ENCODE data around the gene SSBP3.

Gene SSBP3

DNA sequence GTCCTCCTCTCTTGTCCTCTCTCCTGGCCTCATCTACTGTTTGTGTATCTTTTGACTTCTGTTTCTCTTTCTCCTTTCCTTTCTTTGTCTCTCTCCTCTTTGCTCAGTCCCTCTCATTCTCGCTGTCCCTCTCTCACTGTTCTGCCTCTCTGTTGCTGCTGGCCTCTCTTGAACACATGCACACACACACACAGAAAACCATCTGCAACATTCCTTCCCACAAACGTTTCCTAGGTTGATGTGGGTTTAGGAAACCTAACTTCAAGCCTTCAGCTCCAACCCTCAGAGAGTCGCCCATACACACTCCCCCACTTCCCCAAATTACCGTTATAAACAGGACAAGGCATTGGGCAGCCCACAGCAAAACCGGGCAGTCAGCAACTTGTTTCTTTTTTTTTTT, 10.9 kb upstream of the SSBP3 start:
- no peak for DNase-seq (ENCODE audit: insufficient read length, low spot score)
- FAIRE-seq: no peak
- TF ChIP-seq, protein P1, sequence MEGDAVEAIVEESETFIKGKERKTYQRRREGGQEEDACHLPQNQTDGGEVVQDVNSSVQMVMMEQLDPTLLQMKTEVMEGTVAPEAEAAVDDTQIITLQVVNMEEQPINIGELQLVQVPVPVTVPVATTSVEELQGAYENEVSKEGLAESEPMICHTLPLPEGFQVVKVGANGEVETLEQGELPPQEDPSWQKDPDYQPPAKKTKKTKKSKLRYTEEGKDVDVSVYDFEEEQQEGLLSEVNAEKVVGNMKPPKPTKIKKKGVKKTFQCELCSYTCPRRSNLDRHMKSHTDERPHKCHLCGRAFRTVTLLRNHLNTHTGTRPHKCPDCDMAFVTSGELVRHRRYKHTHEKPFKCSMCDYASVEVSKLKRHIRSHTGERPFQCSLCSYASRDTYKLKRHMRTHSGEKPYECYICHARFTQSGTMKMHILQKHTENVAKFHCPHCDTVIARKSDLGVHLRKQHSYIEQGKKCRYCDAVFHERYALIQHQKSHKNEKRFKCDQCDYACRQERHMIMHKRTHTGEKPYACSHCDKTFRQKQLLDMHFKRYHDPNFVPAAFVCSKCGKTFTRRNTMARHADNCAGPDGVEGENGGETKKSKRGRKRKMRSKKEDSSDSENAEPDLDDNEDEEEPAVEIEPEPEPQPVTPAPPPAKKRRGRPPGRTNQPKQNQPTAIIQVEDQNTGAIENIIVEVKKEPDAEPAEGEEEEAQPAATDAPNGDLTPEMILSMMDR (IDR thresholded peaks at IDR 0.05; ENCODE audit: insufficient read depth, missing control alignments): no peak

GRCh38 chr1:54416435-54416834, 10.2 kb upstream of the SSBP3 start:
- FAIRE-seq (no peak), DNase-seq (ENCODE audit: insufficient read length, low spot score) (no peak)
- TF ChIP-seq, protein P1 (IDR thresholded peaks at IDR 0.05; ENCODE audit: insufficient read depth, missing control alignments): no peak

- no peak for FAIRE-seq
- TF ChIP-seq, protein P1 (IDR thresholded peaks at IDR 0.05; ENCODE audit: insufficient read depth, missing control alignments): no peak
- no peak for DNase-seq (ENCODE audit: insufficient read length, low spot score)
Measured at GRCh38 chr1:54415991-54416390, 9.8 kb upstream of the SSBP3 start.

GRCh38 chr1:54415533-54415932, 9.3 kb upstream of the SSBP3 start:
- TF ChIP-seq, protein P1 (IDR thresholded peaks at IDR 0.05; ENCODE audit: insufficient read depth, missing control alignments): no peak
- FAIRE-seq (no peak), DNase-seq (ENCODE audit: insufficient read length, low spot score) (no peak)

DNA sequence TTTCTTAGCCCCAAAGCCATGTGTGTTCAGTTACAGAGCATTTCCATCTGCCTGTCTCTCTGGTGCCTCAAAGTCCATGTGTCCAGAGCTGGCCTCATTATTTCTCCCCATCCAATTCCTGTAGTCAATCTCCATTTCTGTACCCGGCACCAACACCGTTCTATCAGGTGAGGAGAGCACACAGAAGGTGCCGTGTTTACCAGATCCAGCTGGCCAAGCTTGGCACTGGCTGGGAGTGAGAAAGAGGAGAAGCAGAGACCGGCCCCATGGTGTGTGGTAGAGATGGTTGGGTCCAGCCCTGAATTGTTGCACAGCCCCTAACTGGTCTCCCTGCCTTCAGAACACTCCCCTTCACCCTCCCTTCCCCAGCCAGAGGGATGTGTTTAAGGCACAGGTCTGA, 7.5 kb upstream of the SSBP3 start:
- no peak for FAIRE-seq
- TF ChIP-seq, protein P1 (IDR thresholded peaks at IDR 0.05; ENCODE audit: insufficient read depth, missing control alignments): no peak
- DNase-seq (ENCODE audit: insufficient read length, low spot score): no peak

DNA sequence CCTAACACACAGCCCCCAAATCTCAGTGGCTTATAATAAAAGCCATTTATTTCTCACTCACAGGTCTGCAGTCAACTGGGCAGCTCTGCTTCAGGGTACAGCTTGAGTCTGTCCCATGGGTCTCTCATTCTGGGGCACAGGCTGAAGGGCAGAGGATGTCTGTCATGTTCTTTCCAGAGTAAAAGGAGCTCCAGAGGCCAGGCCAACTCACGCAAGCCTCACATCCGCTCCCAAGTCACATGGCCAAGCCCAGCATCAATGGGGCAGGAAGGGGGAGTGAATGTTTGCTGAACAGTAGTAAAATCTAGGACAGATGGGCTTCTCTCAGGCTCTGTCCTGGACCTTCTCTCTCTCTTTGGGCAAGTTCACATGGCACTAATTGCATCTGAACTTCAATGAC, 7.1 kb upstream of the SSBP3 start:
- DNase-seq (ENCODE audit: insufficient read length, low spot score) (no peak), FAIRE-seq (no peak)
- TF ChIP-seq, protein P1 (IDR thresholded peaks at IDR 0.05; ENCODE audit: insufficient read depth, missing control alignments): no peak

GRCh38 chr1:54410359-54410758, 4.2 kb upstream of the SSBP3 start:
- TF ChIP-seq, protein P1 (IDR thresholded peaks at IDR 0.05; ENCODE audit: insufficient read depth, missing control alignments): no peak
- DNase-seq (ENCODE audit: insufficient read length, low spot score) (no peak), FAIRE-seq (no peak)

All from D721Med (cell line).